Sigmoid colon (tissue), 4 donors: ENCODE data around the gene EIF4E.
"Not testable (repeated sequence)": the region's sequence is repeated elsewhere in the genome, so short reads cannot be mapped to it uniquely, and the experiment has no call there.

Experiments
- EP300 ChIP-seq, 4 donors: sonication (generic); formaldehyde crosslinking; IDR thresholded peaks; one replicate each; pipeline ENCODE4 v1.6.1; 2017; ENCODE audit warnings: antibody characterized with exemption in 4 of 4
- POLR2A ChIP-seq, 2 donors: fragments of 450-650 bp; IDR thresholded peaks; one replicate each; pipeline ENCODE4 v1.6.1; 2016; ENCODE audit warnings: antibody characterized with exemption in 2 of 2, mild to moderate bottlenecking in 2 of 2, moderate library complexity in 2 of 2
- POLR2AphosphoS5 ChIP-seq, 4 donors: sonication (generic); formaldehyde crosslinking; IDR thresholded peaks; one replicate each; pipeline ENCODE4 v1.6.1; 2017; ENCODE audit warnings: antibody characterized with exemption in 4 of 4
- TF ChIP-seq, protein P1 (sequence below), 4 experiments: fragments of 450-650 bp in 3 of 4; fragments of 200-600 bp in 1 of 4; IDR thresholded peaks; one replicate each; pipeline ENCODE4 v1.5.1; 2016 to 2019; ENCODE audit warnings: antibody characterized with exemption in 4 of 4, mild to moderate bottlenecking in 3 of 4, moderate library complexity in 2 of 4

GRCh38 chr4:98926257-98926656, 2.7 kb downstream of the EIF4E start:
- TF ChIP-seq, protein P1, sequence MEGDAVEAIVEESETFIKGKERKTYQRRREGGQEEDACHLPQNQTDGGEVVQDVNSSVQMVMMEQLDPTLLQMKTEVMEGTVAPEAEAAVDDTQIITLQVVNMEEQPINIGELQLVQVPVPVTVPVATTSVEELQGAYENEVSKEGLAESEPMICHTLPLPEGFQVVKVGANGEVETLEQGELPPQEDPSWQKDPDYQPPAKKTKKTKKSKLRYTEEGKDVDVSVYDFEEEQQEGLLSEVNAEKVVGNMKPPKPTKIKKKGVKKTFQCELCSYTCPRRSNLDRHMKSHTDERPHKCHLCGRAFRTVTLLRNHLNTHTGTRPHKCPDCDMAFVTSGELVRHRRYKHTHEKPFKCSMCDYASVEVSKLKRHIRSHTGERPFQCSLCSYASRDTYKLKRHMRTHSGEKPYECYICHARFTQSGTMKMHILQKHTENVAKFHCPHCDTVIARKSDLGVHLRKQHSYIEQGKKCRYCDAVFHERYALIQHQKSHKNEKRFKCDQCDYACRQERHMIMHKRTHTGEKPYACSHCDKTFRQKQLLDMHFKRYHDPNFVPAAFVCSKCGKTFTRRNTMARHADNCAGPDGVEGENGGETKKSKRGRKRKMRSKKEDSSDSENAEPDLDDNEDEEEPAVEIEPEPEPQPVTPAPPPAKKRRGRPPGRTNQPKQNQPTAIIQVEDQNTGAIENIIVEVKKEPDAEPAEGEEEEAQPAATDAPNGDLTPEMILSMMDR (IDR thresholded peaks at IDR 0.05) = not testable (repeated sequence)
- TF ChIP-seq POLR2A, POLR2AphosphoS5, EP300 (IDR thresholded peaks at IDR 0.05): not testable (repeated sequence)
